Motor neuron (in vitro differentiated cells): ENCODE results near the gene SLC39A11. TPM values are rescaled to one million over a fixed set of nuclear protein-coding genes. Genes with fewer than 3 reads are reported as not detected.
A peak's percentile ranks its signal among the peaks of the same experiment; 100 is the strongest.
"Not testable (repeated sequence)": the region's sequence is repeated elsewhere in the genome, so short reads cannot be mapped to it uniquely, and the experiment has no call there.

ENCODE experiments used
- ATAC-seq, 8 experiments: fragments of 200-7000 bp; cut with Tn5 transposase; replicated peaks in 6 of 8; 2 replicates each; pipeline ENCODE4 v1.8.0; 2021; ENCODE audit warnings: mild to moderate bottlenecking in 8 of 8, moderate library complexity in 8 of 8
- H3K27ac ChIP-seq, 2 donors: fragments of 250-450 bp; sonication (Bioruptor Pico); 2 replicates each; pipeline ENCODE4 v1.9.0; 2021; ENCODE audit warnings: antibody characterized with exemption in 2 of 2, mild to moderate bottlenecking in 2 of 2, moderate library complexity in 1 of 2
- H3K4me1 ChIP-seq, 2 donors: fragments of 250-450 bp; sonication (Bioruptor Pico); replicated peaks in 1 of 2; 2 replicates each; pipeline ENCODE4 v1.6.1; 2021; ENCODE audit warnings: antibody characterized with exemption in 2 of 2, mild to moderate bottlenecking in 2 of 2, moderate library complexity in 1 of 2
- H3K4me3 ChIP-seq, 5 donors: fragments of 250-450 bp; sonication (Bioruptor Pico); 2 replicates each; pipeline ENCODE4 v1.9.0; 2021; ENCODE audit warnings: antibody characterized with exemption in 5 of 5, mild to moderate bottlenecking in 5 of 5, moderate library complexity in 4 of 5
- WGBS, 10 experiments: fragments of 450-650 bp; shearing (Covaris generic); methylation state at CpG; one replicate each; pipeline ENCODE4 v1.0.0; 2022; 5-methylcytosine and 5-hydroxymethylcytosine counted together
- in situ Hi-C, 9 experiments: fragments of 400-800 bp; cut with MboI; loops; one replicate each; pipeline ENCODE4 v1.15.0; 2021; ENCODE audit warnings: low sequenced_read_pairs in 9 of 9, low pct_unique_long_range_greater_than_20kb in 2 of 9; ENCODE audit not compliant: unreplicated experiment in 9 of 9
- total RNA-seq, 8 experiments: library from RNA; unstranded; fragments of 300-600 nt; gene quantifications; 2 replicates each; pipeline versions ENCODE4 v1.2.3 to v1.2.4, GENCODE V29; 2022

Gene SLC39A11
- total RNA-seq, 8 experiments from 2014 or later, result 5.3 to 27.3 (median 10.8) TPM

DNA sequence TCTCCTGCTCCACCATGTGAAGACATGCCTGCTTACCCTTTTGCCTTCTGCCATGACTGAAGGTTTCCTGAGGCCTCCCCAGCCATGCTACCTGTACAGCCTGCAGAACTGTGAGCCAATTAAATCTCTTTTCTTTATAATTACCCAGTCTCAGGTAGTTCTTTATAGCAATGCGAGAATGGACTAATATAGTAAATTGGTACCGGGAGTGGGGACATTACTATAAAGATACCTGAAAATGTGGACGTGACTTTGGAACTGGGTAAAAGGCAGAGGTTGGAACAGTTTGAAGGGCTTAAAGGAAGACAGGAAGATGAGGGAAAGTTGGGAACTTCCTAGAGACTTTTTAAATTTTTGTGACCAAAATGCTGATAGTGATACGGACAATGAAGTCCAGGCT, 268.2 kb downstream of the SLC39A11 start:
- not testable (repeated sequence) for ATAC-seq

DNA sequence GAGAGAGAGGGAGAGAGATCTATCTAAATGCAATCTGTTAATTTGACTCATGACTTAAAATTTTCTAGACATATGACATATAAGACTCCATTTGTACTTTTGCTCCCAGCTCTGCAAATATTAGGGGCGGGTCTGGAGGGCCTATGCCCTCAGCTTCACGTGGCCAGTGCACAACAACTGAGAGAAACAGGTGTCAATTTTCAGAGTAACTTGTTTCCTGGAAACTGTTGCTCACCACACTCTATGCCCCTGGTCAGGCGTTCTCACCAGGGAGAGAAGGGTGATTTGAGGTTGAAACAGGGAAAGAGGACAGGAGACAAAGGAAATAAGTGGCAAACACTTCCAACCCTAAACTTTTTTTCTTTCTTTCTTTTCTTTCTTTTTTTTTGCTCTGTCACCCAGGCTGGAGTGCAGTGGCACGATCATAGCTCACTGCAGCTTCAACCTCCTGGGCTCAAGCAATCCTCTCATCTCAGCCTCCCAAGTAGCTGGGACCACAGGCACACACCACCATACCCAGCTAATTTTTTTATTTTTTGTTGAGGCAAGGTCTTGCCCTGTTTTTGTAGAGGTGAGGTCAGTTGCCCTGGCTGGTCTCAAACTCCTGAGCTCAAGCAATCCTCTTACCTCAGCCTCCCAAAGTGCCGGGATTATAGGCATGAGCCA, 270.0 kb downstream of the SLC39A11 start:
- in situ Hi-C loops, result no loop called here
- H3K4me3 ChIP-seq, result no peak overlapping the region
- H3K27ac ChIP-seq, result no peak overlapping the region
- 40 to 100% (median 68%) methylated on average over 1 to 4 of the region's 5 CpGs; no CpG with 5 or more reads in 1 of the 10 experiments for WGBS, 10 experiments
- peak in 1 of 8 experiments; percentile 34 for ATAC-seq
- no peaks in the 10 kb centered on the region for H3K4me1 ChIP-seq

More for the DNA sequence above, 268.2 kb downstream of the SLC39A11 start:
- 82 to 100% (median 92%) methylated on average over 2 to 4 of the region's 4 CpGs; no CpG with 5 or more reads in 1 of the 10 experiments for WGBS, 10 experiments
- H3K4me3 ChIP-seq, H3K27ac ChIP-seq, H3K4me1 ChIP-seq, in situ Hi-C loops: not testable (repeated sequence)

DNA sequence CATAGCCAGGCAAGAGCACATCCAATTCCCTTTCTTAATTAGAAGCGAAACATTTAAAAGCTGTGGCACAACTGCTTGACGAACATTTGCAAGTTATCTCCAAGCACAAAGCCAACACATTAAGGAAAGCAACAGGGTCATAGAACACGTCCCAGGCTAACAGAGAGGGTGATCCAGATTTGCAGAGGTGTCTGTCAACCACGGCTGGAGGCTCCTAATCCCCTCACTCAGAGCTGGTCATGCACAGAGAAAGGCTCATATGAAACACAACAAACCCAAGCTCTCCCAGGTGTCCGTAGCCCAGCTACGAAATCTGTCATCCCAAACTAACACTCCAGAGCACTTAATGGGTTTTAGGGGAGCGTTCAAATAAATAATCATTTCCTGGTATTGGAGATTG, 276.1 kb downstream of the SLC39A11 start:
- no peak overlapping the region for H3K4me3 ChIP-seq
- ATAC-seq, result no peak
- H3K4me1 ChIP-seq, result no peaks in the 10 kb centered on the region
- no peak overlapping the region for H3K27ac ChIP-seq
- WGBS, 10 experiments, result 35 to 100% (median 77%) methylated on average over 1 to 7 of the region's 7 CpGs; no CpG with 5 or more reads in 1 of the 10 experiments
- in situ Hi-C loops, result no loop called here

- WGBS, 10 experiments, result 77 to 100% (median 90%) methylated on average over 1 to 5 of the region's 5 CpGs; no CpG with 5 or more reads in 2 of the 10 experiments
- no peak for ATAC-seq
Observed at GRCh38 chr17:72813481-72813880, 279.0 kb downstream of the SLC39A11 start.

DNA sequence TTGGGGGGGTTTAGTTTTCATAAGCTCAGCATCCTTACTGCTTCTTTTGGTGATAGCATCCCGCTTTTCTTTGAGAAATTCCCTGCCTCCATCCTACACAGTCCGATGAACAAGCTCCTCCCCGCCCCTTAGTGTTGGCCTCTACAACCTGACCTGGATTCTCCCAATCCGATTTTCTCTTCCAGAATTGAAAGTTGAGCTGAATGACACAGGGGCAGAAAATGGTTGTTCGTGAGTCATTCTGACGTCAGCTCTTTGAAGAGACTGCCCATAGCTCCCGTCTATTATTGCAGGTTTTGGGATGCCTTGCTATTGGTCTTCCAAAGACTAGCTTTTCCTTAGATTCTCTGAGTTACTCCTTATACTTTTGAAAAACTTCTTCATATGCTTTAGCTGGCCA, 279.7 kb downstream of the SLC39A11 start:
- no peaks in the 10 kb centered on the region for H3K4me1 ChIP-seq
- H3K27ac ChIP-seq, result no peak overlapping the region
- in situ Hi-C loops, result no loop called here
- no peak overlapping the region for H3K4me3 ChIP-seq
- WGBS, 10 experiments, result 44 to 100% (median 91%) methylated on average over 1 to 7 of the region's 7 CpGs; no CpG with 5 or more reads in 2 of the 10 experiments
- ATAC-seq, result peak in 2 of 8 experiments; percentile 32 to 48

More at GRCh38 chr17:72813481-72813880, 279.0 kb downstream of the SLC39A11 start:
- in situ Hi-C loops, result no loop called here
- Histone ChIP-seq H3K4me3 (no peak overlapping the region), H3K27ac (no peak overlapping the region), H3K4me1 (no peaks in the 10 kb centered on the region)

- WGBS, 10 experiments, result 50 to 100% (median 82%) methylated on average over 1 to 3 of the region's 3 CpGs; no CpG with 5 or more reads in 2 of the 10 experiments
- no peak for ATAC-seq
- Histone ChIP-seq H3K4me3 (no peak overlapping the region), H3K27ac (no peak overlapping the region), H3K4me1 (no peaks in the 10 kb centered on the region)
- in situ Hi-C loops, result no loop called here
Observed at GRCh38 chr17:72811976-72812687, 280.4 kb downstream of the SLC39A11 start.

DNA sequence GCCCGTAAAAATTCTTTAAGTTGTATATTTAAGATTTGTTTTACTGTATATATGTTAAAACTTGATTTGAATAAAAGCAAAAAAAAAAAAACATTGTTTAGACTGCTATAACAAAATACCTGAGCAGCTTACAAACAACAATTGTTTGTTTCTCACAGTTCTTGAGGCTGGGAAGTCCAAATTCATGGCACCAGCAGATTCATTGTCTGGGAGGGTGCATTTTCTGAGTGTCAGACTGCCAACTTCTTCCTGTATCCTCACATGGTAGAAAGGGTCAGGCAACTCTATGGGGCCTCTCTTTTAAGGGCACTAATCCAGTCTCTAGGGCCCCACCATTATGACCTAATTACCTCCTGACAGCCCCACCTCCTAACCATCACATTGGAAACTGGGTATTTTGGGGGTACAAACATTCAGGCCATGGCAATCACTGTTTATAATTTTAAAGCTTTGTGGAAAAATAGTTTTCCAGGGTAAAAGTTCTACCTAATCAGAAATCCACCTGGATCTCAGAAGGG, 281.4 kb downstream of the SLC39A11 start:
- Histone ChIP-seq H3K4me1 (no peaks in the 10 kb centered on the region), H3K27ac (no peak overlapping the region), H3K4me3 (no peak overlapping the region)
- in situ Hi-C loops, result no loop called here
- no peak for ATAC-seq
- WGBS, 10 experiments, result 100% methylated on average over 1 of the region's 1 CpG; no CpG with 5 or more reads in 6 of the 10 experiments

DNA sequence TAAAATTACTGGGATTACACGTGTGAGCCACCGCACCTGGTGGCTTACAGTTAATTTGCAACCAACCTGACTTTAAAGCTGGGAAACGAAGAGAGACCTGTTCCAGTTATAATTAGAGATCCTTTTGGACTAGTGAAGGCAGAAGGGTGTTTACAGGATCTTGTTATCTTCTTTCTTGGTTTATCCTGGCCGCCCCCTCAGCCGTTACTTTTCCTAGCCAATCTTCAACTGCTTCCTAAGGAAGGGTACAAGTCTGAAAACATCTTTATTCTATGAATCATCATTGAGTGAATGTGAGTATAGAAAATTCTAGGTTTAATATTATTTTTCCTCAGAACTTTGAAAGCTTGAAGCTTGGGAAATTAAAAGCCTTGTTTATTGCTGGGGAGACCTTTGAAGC, 286.5 kb downstream of the SLC39A11 start:
- Histone ChIP-seq H3K4me1 (no peaks in the 10 kb centered on the region), H3K27ac (no peak overlapping the region), H3K4me3 (no peak overlapping the region)
- WGBS, 10 experiments, result 80 to 100% (median 93%) methylated on average over 1 to 5 of the region's 5 CpGs; no CpG with 5 or more reads in 1 of the 10 experiments
- ATAC-seq, result no peak
- in situ Hi-C loops, result no loop called here

GRCh38 chr17:72804949-72805707, 287.4 kb downstream of the SLC39A11 start:
- no peak overlapping the region for H3K27ac ChIP-seq
- 0 to 100% (median 71%) methylated on average over 1 to 7 of the region's 9 CpGs; no CpG with 5 or more reads in 2 of the 10 experiments for WGBS, 10 experiments
- H3K4me3 ChIP-seq, result no peak overlapping the region
- H3K4me1 ChIP-seq, result no peaks in the 10 kb centered on the region
- peak in 4 of 8 experiments; percentile 31 to 64 (median 59) for ATAC-seq
- in situ Hi-C loops, result no loop called here

GRCh38 chr17:72802726-72803125, 289.8 kb downstream of the SLC39A11 start:
- Histone ChIP-seq H3K27ac (no peak overlapping the region), H3K4me3 (no peak overlapping the region), H3K4me1 (no peaks in the 10 kb centered on the region)
- ATAC-seq, result no peak
- in situ Hi-C loops, result no loop called here
- WGBS, 10 experiments, result 20 to 100% (median 66%) methylated on average over 1 to 6 of the region's 8 CpGs; no CpG with 5 or more reads in 3 of the 10 experiments

DNA sequence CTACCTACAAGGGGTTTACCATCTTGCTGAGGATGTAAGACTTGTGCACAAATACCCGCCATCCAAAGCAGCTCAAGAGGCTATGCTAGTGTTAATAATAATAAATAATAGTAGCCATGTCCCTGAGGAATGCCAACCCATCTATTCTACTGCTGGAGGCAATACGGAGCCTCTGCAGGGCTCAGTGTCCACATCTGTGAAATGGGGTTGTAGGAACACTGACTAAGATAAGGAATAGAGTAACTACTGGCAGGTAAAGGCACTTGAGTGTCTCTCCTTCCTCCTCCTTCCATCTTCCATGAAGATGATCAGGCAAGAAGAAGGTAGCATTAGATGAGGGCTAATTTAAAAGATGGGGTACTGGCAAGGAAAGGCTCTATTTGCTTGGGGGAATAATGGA, 295.3 kb downstream of the SLC39A11 start:
- in situ Hi-C loops, result no loop called here
- 78 to 100% (median 100%) methylated on average over 1 to 2 of the region's 2 CpGs; no CpG with 5 or more reads in 2 of the 10 experiments for WGBS, 10 experiments
- Histone ChIP-seq H3K4me3 (no peak overlapping the region), H3K4me1 (no peaks in the 10 kb centered on the region), H3K27ac (no peak overlapping the region)
- no peak for ATAC-seq

DNA sequence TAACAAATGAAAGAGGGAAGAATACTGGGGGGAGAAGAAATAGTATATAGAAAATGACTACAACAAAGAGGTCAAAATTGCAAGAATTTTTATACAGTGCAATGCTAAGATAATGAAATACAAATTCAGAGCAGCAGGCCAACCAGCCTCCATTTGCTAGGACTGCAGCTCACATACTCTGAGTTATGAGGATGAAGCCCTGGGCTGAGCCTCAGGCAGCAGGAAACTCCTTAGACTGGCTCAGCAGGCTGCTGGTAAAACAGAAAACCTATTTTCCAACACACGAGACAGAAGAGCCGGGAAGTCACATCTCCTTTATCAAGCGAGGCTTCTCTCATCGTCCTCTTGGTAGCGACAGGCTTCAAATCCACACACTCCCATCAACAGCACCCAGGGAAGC, 296.5 kb downstream of the SLC39A11 start:
- no peaks in the 10 kb centered on the region for H3K4me1 ChIP-seq
- in situ Hi-C loops, result no loop called here
- no peak overlapping the region for H3K4me3 ChIP-seq
- no peak overlapping the region for H3K27ac ChIP-seq
- ATAC-seq, result no peak
- 65 to 100% (median 82%) methylated on average over 1 to 5 of the region's 5 CpGs; no CpG with 5 or more reads in 5 of the 10 experiments for WGBS, 10 experiments

- in situ Hi-C loops, result no loop called here
- no peaks in the 10 kb centered on the region for H3K4me1 ChIP-seq
- no peak overlapping the region for H3K4me3 ChIP-seq
- 0 to 100% (median 81%) methylated on average over 1 to 5 of the region's 5 CpGs; no CpG with 5 or more reads in 6 of the 10 experiments for WGBS, 10 experiments
- no peak for ATAC-seq
- H3K27ac ChIP-seq, result no peak overlapping the region
Observed at GRCh38 chr17:72794152-72794551, 298.3 kb downstream of the SLC39A11 start.
